H1 (cell line): ENCODE results near the gene HOATZ. TPM values are rescaled to one million over a fixed set of nuclear protein-coding genes. Genes with fewer than 3 reads are reported as not detected.

Experiments
- CTBP2 ChIP-seq: IDR thresholded peaks from 2 replicates; pipeline ENCODE4 v1.7.0; 2011; ENCODE audit warnings: borderline replicate concordance, mild to moderate bottlenecking, moderate library complexity, mixed read lengths, low read length; ENCODE audit not compliant: insufficient read depth, insufficient read length
- EP300 ChIP-seq, 2 experiments: IDR thresholded peaks; 1 replicate in 1 of 2; 2 replicates in 1 of 2; pipeline ENCODE4 v1.6.1; 2011 to 2012; ENCODE audit warnings: low read depth in 2 of 2, low read length in 2 of 2, mild to moderate bottlenecking in 2 of 2, borderline replicate concordance in 1 of 2, inconsistent platforms in 1 of 2, moderate library complexity in 1 of 2
- HDAC6 ChIP-seq: IDR thresholded peaks from one replicate; pipeline ENCODE4 v1.7.1; 2012; ENCODE audit warnings: low read depth, mild to moderate bottlenecking, inconsistent platforms, low read length, moderate library complexity
- KDM1A ChIP-seq: fragments of 200-600, 300-600 bp; sonication (generic); IDR thresholded peaks from 2 replicates; pipeline ENCODE4 v1.7.1; 2016; ENCODE audit warnings: mild to moderate bottlenecking, low read length, borderline replicate concordance
- NRF1 ChIP-seq: IDR thresholded peaks from 2 replicates; pipeline ENCODE4 v1.6.1; 2011; ENCODE audit warnings: mild to moderate bottlenecking, low read depth, low read length, improper control_type of control experiment
- polyA plus RNA-seq, 7 experiments: library from polyadenylated mRNA; depleted of rRNA in 3 of 7; stranded (reverse) in 5 of 7; unstranded in 2 of 7; fragments of >200 nt in 5 of 7; fragments of 200-250 nt in 2 of 7; gene quantifications; 1 replicate in 5 of 7; 2 replicates in 1 of 7; 4 replicates in 1 of 7; pipeline versions ENCODE4 v1.2.1 to v1.2.3, GENCODE V29; 2011 to 2013; ENCODE audit warnings: missing spikeins in 2 of 7, mixed read lengths in 2 of 7
- total RNA-seq: library from RNA; stranded (reverse); fragmentation: NEBNext Ultra II Directional; extraction: Animal tissue kit (Norgen Biotek cat#: 25700); gene quantifications from 2 replicates; pipeline ENCODE4 v1.2.1, GENCODE V29; 2021
- TF ChIP-seq, protein P1 (sequence below): IDR thresholded peaks from 2 replicates; pipeline ENCODE4 v1.6.1; 2012; ENCODE audit warnings: inconsistent platforms
- TF ChIP-seq, protein P2 (sequence below): IDR thresholded peaks from 2 replicates; pipeline ENCODE4 v1.6.1; 2011; ENCODE audit warnings: low read depth, mild to moderate bottlenecking, low read length; ENCODE audit not compliant: insufficient read depth

HOATZ gene
- total and polyA plus RNA-seq, 2 of the 8 experiments (the other 6 are each of a cell fraction or from before 2014, with no cell fraction given), result not detected

DNA sequence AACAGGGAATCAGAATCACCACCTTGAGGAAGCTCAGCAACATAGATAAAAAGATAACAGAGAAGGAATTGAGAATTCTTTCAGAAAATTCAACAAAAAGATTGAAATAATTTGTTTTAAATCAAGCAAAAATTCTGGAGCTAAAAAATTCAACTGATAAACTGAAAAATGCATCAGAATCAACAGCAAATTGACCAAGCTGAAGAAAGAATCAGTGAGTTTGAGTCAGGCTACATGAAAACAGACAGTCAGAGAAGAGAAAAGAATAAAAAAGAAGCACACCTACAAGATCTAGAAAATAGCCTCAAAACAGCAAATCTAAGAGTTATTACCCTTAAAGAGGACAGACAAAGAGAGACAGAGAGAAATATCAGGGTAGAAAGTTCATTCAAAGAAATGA lies 31.1 kb upstream of the HOATZ start (continued):
- TF ChIP-seq, protein P1, sequence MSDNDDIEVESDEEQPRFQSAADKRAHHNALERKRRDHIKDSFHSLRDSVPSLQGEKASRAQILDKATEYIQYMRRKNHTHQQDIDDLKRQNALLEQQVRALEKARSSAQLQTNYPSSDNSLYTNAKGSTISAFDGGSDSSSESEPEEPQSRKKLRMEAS, result no peak
- TF ChIP-seq CTBP2, result no peak
- TF ChIP-seq, protein P2, sequence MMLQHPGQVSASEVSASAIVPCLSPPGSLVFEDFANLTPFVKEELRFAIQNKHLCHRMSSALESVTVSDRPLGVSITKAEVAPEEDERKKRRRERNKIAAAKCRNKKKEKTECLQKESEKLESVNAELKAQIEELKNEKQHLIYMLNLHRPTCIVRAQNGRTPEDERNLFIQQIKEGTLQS, result no peak
- no peak for TF ChIP-seq KDM1A
- no peak for TF ChIP-seq EP300 (IDR thresholded peaks at IDR 0.05; ENCODE audit: borderline replicate concordance in 1 of 2, low read depth in 2 of 2, low read length in 2 of 2)
- TF ChIP-seq NRF1, result no peak
- no peak for TF ChIP-seq HDAC6
- TF ChIP-seq, all 59 proteins: peak for 0
